Activated T-helper 1 cell treated with anti-CD3 and anti-CD28 coated beads, Interleukin-2, amount 50 U/mL, for 16 hours (primary cell): ENCODE results near the gene SLC16A14.

Source experiments
- DNase-seq, 2 donors: peaks; one replicate each; pipeline ENCODE4 v3.0.0-alpha.2; 2020; ENCODE audit warnings: low read depth in 1 of 2, low spot score in 1 of 2

The SLC16A14 gene

GRCh38 chr2:230042195-230042594, 26.5 kb downstream of the SLC16A14 start:
- no peak for DNase-seq

DNA sequence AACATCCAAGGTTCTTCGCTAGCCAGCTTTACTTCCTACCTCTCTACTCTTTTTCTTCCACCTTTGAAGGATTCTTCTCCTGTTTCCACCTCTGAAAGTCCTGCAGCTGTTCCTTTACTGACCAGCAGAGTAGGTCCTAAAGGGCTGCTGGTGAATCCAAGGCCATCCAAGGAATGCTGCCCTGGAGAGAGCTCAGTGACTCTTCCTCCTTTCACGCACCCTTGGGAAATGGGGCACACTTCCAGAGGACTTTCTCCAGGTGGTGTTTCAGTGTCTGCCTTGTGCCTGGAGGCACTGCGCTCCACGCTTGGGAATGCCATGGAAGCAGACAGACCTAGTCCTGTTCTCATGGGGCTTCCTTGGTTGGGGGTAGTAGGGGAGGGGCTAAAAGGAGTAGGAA, 45.4 kb downstream of the SLC16A14 start:
- DNase-seq, result no peak

DNA sequence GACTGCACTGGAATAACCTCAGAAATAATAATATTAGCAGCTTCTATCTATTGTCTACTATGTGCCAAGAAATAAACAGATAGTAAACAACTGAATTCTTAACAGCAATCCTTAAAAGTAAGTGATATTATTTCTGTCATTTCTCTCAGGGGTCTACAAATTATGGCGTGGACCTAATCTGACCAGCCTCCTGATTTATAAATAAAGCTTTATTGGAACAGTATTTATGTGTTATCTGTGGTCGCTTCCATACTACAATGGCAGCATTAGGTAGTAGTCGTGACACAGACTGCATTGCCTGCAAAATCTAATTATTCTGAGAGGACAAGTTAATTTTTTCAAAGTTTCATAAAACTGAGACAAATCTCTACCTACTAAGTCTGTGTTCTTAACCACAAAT, 49.0 kb downstream of the SLC16A14 start:
- no peak for DNase-seq

GRCh38 chr2:230018153-230018552, 50.6 kb downstream of the SLC16A14 start:
- no peak for DNase-seq

GRCh38 chr2:230016844-230017243, 51.9 kb downstream of the SLC16A14 start:
- no peak for DNase-seq

DNA sequence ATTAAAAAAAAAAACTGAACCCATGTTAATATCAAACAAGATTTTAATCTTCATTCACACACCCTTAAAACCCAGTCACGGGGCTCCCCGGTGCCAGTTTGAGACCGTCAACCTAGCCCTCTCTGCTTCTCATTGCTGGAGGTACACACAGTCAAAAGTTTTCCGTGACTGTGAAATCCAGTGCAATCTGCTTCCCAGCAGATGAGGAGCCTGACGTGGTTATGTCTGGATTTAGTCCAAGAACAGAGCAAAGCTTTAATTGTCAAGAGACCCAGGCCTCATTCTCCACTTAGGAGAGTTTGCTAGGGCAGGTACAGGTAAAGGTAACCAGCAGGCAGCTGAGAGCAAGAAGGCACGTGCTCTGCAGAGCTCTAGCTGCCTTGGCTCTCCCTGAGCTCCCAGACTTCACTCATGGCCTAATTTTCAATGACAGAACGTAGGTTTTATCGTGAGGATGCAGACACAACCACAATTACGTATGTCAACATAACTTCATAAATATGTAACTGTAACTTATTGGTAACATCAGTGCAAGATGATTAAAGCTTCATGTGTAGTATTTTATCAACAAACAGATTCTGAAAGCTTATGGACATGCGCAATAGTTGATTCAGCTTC, 56.3 kb downstream of the SLC16A14 start:
- DNase-seq, result no peak

DNA sequence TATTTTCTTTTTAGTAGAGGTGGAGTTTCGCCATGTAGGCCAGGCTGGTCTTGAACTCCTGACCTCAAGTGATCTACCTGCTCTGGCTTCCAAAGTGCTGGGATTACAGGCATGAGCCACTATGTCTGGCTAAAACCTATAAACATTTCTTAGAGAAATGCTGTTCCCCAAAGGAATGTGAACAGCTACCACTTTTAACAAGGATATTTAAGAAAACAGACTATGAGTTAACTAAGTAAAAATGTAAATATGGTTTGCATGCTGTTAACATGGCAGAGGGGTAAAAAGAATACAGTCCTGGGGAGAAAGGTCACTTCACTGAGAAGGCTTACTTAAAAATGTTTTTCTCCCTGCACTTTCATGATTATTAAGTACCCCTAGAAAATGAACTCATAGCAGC, 57.1 kb downstream of the SLC16A14 start:
- DNase-seq, result no peak

GRCh38 chr2:230010501-230010900, 58.2 kb downstream of the SLC16A14 start:
- DNase-seq, result no peak

GRCh38 chr2:230008708-230009066, 60.0 kb downstream of the SLC16A14 start:
- DNase-seq, result no peak

DNA sequence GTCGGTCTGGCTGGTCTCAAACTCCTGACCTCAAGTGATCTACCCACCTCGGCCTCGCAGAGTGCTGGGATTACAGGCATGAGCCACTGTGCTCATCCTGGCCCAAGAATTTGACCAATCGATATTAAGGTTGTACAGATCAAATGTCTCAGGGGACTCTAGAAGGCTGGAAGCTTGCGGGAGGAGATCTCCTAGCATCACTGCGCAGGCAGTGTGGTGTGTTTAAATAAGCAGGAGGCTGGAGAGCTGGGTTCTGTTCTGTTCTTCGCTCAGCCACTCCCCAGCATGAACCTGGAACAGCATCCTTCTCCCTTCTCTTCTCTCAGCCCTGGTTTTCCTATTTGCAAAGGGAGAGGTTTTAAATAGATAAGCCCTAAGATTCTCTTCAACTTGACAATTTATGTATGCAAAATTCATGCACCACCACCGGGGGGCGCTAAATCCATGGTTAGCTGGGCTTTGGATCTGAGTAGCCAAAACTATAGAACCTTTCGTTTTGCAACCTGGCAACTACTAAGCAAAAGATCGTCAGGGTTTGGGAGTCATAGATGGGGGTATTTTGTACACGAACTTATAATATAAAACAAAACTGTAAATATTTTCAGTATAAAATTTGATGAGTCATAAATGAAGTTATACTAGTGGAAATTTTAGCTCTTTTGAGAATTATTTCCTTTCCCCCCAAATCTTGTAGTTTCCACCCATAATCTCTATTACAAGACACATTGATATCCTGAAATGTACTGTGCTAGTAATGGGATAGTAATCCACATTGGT, 60.6 kb downstream of the SLC16A14 start:
- DNase-seq, result peak; percentile 60 to 76

DNA sequence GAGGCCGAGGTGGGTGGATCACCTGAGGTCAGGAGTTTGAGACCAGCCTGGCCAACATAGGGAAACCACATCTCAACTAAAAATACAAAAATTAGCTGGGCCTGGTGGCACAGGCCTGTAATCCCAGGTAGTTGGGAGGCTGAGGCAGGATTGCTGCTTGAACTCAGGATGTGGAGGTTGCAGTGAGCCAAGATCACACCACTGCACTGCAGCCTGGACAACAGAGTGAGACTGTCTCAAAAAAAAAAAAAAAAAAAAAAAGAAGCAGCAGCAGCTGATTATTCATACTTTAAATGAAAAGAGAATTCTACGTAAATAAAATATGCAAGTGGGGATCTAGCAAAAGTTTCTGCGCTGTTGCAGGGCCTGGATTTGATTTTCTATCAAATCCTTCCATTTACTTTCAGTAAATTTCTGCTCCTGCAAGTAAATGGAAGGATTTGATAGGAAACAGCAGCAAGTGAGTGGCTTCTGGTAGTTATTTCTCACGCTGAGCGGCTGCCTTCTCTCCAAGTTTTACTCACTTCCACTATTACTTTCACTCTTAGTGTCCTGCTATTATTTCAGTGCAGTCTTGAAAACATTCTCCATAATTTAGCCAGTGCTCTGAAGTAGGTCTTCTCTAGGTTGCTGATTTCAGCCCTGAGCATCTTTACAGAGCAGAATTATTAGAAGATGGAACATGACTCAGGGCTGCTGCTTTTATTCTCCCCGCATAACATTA, 68.4 kb downstream of the SLC16A14 start:
- no peak for DNase-seq

DNA sequence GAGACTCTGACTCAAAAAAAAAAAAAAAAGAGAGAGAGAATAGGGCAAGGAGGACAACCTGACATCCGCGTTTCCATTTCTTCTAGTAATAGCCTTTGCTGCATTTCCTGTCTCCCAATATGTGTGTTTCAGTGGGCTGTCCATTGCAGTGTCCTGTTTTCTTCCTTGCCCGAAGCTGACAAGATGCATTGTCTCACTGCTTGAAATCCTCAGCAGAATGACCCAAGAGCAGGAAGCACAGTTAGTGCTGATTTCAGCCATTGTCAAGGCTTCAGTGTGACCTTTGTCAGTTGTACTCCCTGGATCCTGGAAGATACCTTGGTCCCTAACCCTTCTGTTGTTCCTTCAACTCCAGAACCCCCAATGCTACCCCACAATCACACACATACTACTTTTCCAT, 71.2 kb downstream of the SLC16A14 start:
- DNase-seq, result no peak

GRCh38 chr2:229996320-229996719, 72.4 kb downstream of the SLC16A14 start:
- no peak for DNase-seq

- DNase-seq, result no peak
Observed at GRCh38 chr2:229993236-229993635, 75.5 kb downstream of the SLC16A14 start.
